Thyroid gland (tissue), 4 donors: ENCODE results near the gene FAXDC2. TPM values are rescaled to one million over a fixed set of nuclear protein-coding genes. Genes with fewer than 3 reads are reported as not detected.
"Not testable (repeated sequence)": the region's sequence is repeated elsewhere in the genome, so short reads cannot be mapped to it uniquely, and the experiment has no call there.

ENCODE experiments used
- DNase-seq, 2 donors: peaks; one replicate each; pipeline ENCODE4 v3.0.0-alpha.2; 2019
- H3K27ac ChIP-seq, 3 donors: fragments of 200-600 bp; sonication (generic); 1 replicate in 2 of 3; 2 replicates in 1 of 3; pipeline ENCODE4 v1.5.1; 2016 to 2019; ENCODE audit warnings: mild to moderate bottlenecking in 1 of 3, moderate library complexity in 1 of 3
- H3K27me3 ChIP-seq: fragments of 200-600 bp; sonication (generic); one replicate; pipeline ENCODE4 v1.5.1; 2019
- H3K36me3 ChIP-seq, 2 donors: fragments of 200-600 bp; sonication (generic); one replicate each; pipeline ENCODE4 v1.5.1; 2016 to 2019
- H3K4me1 ChIP-seq, 2 donors: fragments of 200-600 bp; sonication (generic); one replicate each; pipeline ENCODE4 v1.5.1; 2017 to 2019
- H3K4me3 ChIP-seq, 3 donors: fragments of 200-600 bp; sonication (generic); replicated peaks in 1 of 3; 1 replicate in 2 of 3; 2 replicates in 1 of 3; pipeline ENCODE4 v1.5.1; 2016; ENCODE audit warnings: mild to moderate bottlenecking in 1 of 3
- H3K9me3 ChIP-seq: fragments of 200-600 bp; sonication (generic); one replicate; pipeline ENCODE4 v1.5.1; 2017
- CTCF ChIP-seq, 6 experiments: fragments of 200-600 bp in 3 of 6; fragments of 450-650 bp in 3 of 6; sonication (generic) in 3 of 6; IDR thresholded peaks; one replicate each; pipeline ENCODE4 v1.5.1; 2016 to 2019; ENCODE audit warnings: antibody characterized with exemption in 6 of 6, mild to moderate bottlenecking in 2 of 6, inconsistent platforms in 1 of 6, moderate library complexity in 1 of 6
- POLR2A ChIP-seq, 2 donors: fragments of 450-650 bp; IDR thresholded peaks; one replicate each; pipeline ENCODE4 v1.6.1; 2017; ENCODE audit warnings: antibody characterized with exemption in 2 of 2, mild to moderate bottlenecking in 2 of 2, moderate library complexity in 1 of 2
- WGBS, 2 donors: methylation state at CpG; one replicate each; pipeline ENCODE4 v1.1.5; 2017; 5-methylcytosine and 5-hydroxymethylcytosine counted together
- intact Hi-C: fragments of 100-400 bp; cut with DNase I; formaldehyde crosslinking; loops from one replicate; pipeline ENCODE4 v1.15.1; 2023
- total RNA-seq, 4 donors: library from RNA; depleted of rRNA; stranded (reverse); fragments of >200 nt; gene quantifications; one replicate each; pipeline ENCODE4 v1.2.3, GENCODE V29; 2016

FAXDC2 gene
- total RNA-seq, 4 donors from 2014 or later, result 47.0 to 148 (median 52.9) TPM

DNA sequence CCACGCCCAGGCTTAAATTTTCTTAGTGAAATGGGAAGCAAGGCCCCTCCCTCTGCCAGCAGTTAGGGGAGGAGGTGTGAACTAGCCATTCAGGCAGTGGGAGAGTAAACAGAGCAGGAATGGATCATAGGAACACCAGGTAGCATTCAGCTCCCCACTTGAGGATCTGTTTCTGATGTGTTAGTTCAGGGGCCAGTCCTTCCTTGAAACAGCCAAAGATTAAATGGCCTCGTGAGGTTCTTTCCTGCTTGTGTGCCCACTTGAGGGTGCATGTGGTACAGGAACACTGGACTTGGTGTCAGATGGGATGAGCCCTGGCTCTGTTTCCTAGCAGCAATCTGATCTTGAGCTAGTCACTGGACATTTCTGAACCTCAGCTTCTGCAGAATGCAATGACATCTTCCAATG lies 21.2 kb downstream of the FAXDC2 start:
- Histone ChIP-seq H3K27me3 (no peaks in the 10 kb centered on the region), H3K9me3 (no peaks in the 10 kb centered on the region), H3K4me1 (peaks cover 0 to 16% of the 10 kb centered on the region in 2 donors), H3K36me3 (peaks cover 2 to 4% of the 10 kb centered on the region in 2 donors), H3K27ac (peak overlapping the region in 2 of 3 donors; percentile 40 to 46), H3K4me3 (no peak overlapping the region)
- intact Hi-C loops, result no loop called here
- DNase-seq, result peak; percentile 27 to 32
- 79 to 80% methylated on average over 2 of the region's 2 CpGs for WGBS, 2 donors
- TF ChIP-seq POLR2A (IDR thresholded peaks at IDR 0.05) (no peak), CTCF (IDR thresholded peaks at IDR 0.05) (no peak)

DNA sequence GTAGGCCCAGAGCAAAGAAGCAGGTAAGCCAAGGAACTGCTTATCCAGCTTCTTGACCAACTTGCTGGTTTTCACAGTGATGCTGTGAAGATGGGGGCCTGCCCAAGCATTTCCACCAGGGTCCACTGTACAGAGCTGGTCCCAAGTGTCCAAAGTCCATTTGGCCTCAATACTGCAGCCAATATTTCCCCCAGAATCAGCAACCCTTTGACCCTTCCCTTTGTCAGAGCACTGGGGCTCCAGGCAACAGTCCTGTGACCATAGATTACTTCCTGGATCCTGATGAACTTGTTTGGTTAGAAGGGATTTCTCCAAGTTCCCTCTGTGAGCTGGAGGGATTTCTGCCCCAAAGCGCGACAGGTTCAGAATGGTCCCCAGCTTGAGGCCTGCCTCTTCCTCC lies 26.3 kb downstream of the FAXDC2 start:
- WGBS, 2 donors, result 93 to 100% methylated on average over 2 of the region's 2 CpGs
- Histone ChIP-seq H3K27ac (no peak overlapping the region), H3K27me3 (no peaks in the 10 kb centered on the region), H3K36me3 (peaks cover 28 to 38% of the 10 kb centered on the region in 2 donors), H3K4me1 (peaks cover 0 to 3% of the 10 kb centered on the region in 2 donors), H3K4me3 (no peak overlapping the region), H3K9me3 (no peaks in the 10 kb centered on the region)
- TF ChIP-seq CTCF (IDR thresholded peaks at IDR 0.05) (no peak), POLR2A (IDR thresholded peaks at IDR 0.05) (no peak)
- no peak for DNase-seq
- intact Hi-C loops, result no loop called here

DNA sequence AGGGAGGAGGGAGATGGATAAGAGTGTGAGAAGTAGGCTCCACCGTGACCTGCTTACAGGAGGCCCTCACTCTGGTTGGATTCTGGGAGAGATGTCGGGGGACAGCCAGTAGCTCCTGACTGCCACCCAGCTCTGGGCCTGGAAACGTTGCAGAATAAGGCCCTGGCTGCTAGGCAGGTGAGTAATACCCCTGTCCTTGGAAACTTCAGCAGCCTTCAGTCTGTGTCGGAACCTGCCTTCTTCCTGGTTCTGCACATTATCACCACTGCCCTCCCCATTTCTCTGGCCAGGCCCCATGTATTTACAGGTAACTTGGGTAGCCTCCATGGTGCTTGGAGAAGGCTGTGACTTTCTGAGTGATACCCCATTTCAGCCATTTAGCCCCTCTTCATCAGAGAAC lies 26.8 kb downstream of the FAXDC2 start:
- DNase-seq, result no peak
- 92 to 96% methylated on average over 4 of the region's 4 CpGs for WGBS, 2 donors
- Histone ChIP-seq H3K4me3 (no peak overlapping the region), H3K4me1 (no peaks in the 10 kb centered on the region), H3K36me3 (peaks cover 28 to 38% of the 10 kb centered on the region in 2 donors), H3K27me3 (no peaks in the 10 kb centered on the region), H3K27ac (peak overlapping the region in 1 of 3 donors; percentile 1), H3K9me3 (no peaks in the 10 kb centered on the region)
- TF ChIP-seq POLR2A (IDR thresholded peaks at IDR 0.05) (no peak), CTCF (IDR thresholded peaks at IDR 0.05) (no peak)
- intact Hi-C loops, result no loop called here

DNA sequence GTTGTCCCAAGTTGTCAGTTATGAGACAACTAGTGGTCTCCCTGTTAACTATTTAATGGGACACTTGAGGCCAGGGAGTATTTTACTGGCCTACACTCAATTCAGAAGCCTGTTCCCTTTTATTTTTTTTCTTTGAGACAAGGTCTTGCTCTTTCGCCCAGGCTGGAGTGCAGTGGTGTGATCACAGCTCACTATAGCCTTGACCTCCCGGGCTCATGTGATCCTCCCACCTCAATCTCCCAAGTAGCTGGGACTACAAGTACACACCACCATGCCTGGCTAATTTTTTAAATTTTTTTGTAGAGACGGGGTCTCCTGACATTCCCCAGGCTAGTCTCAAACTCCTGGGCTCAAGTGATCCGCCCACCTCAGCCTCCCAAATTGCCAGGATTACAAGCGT lies 27.5 kb downstream of the FAXDC2 start:
- intact Hi-C loops, H3K27ac ChIP-seq, DNase-seq, H3K27me3 ChIP-seq, H3K4me3 ChIP-seq, H3K9me3 ChIP-seq, H3K4me1 ChIP-seq: not testable (repeated sequence)
- WGBS, 2 donors, result 82 to 94% methylated on average over 5 of the region's 5 CpGs
- peaks cover 30 to 38% of the 10 kb centered on the region in 2 donors for H3K36me3 ChIP-seq

GRCh38 chr5:154820383-154820782 lies 30.0 kb downstream of the FAXDC2 start:
- peaks cover 45 to 47% of the 10 kb centered on the region in 2 donors for H3K36me3 ChIP-seq
- no peaks in the 10 kb centered on the region for H3K9me3 ChIP-seq
- H3K4me3 ChIP-seq, result no peak overlapping the region
- WGBS, 2 donors, result 95% methylated on average over 5 of the region's 5 CpGs
- TF ChIP-seq POLR2A (IDR thresholded peaks at IDR 0.05), result no peak
- no peak for TF ChIP-seq CTCF (IDR thresholded peaks at IDR 0.05)
- no peak overlapping the region for H3K27ac ChIP-seq
- H3K4me1 ChIP-seq, result no peaks in the 10 kb centered on the region
- DNase-seq, result no peak
- no peaks in the 10 kb centered on the region for H3K27me3 ChIP-seq
- intact Hi-C loops, result no loop called here

DNA sequence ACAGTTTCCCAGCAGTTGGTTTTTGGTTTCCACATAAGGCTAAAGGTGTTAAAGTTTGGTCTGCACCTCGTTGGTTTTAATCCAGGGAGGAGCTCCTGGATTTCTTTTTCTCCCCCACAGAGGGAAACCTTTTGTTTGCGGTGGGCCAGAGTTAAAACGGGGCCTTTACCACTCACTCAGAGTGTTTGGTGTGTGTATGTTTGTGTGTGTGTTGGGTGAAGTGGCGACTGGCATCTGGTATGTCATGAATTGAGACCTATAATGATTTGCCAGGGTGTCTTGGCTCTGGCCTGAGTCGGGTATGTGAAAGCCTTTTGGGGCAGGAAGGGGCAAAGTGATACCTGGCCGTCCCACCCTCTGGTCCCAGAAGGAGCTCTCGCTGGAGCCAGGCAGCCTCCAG lies 30.9 kb downstream of the FAXDC2 start:
- no peak for DNase-seq
- Histone ChIP-seq H3K27me3 (no peaks in the 10 kb centered on the region), H3K9me3 (no peaks in the 10 kb centered on the region), H3K4me1 (no peaks in the 10 kb centered on the region), H3K4me3 (no peak overlapping the region), H3K36me3 (peaks cover 50 to 54% of the 10 kb centered on the region in 2 donors), H3K27ac (no peak overlapping the region)
- 80 to 82% methylated on average over 7 of the region's 7 CpGs for WGBS, 2 donors
- TF ChIP-seq CTCF (IDR thresholded peaks at IDR 0.05), result no peak
- no peak for TF ChIP-seq POLR2A (IDR thresholded peaks at IDR 0.05)
- intact Hi-C loops, result no loop called here
